Dermis blood vessel endothelial cell (primary cell): ENCODE results near the gene CCDC70. TPM values are rescaled to one million over a fixed set of nuclear protein-coding genes. Genes with fewer than 3 reads are reported as not detected.
A peak's percentile ranks its signal among the peaks of the same experiment; 100 is the strongest.
"Not testable (repeated sequence)": the region's sequence is repeated elsewhere in the genome, so short reads cannot be mapped to it uniquely, and the experiment has no call there.

Experiments
- DNase-seq: peaks from one replicate; pipeline ENCODE4 v3.0.0; 2010
- total RNA-seq: library from RNA; depleted of rRNA; stranded (reverse); fragments of >200 nt; gene quantifications from 2 replicates; pipeline ENCODE4 v1.2.3, GENCODE V29; 2014

CCDC70 gene
- total RNA-seq, 1 donor from 2014 or later = not detected

DNA sequence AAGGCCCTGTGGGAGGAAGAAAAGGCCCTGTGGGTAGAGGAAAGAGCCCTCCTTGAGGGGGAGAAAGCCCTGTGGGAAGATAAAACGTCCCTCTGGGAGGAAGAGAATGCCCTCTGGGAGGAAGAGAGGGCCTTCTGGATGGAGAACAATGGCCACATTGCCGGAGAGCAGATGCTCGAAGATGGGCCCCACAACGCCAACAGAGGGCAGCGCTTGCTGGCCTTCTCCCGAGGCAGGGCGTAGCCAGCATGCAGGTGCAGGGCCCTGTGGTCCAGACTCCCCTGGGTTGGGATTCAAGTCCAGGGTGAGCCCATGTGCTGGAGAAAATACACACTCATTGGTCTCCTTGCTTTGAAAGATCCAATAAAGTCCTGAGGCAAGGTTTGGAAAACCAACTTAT is 4.1 kb downstream of the CCDC70 start:
- DNase-seq = no peak

DNA sequence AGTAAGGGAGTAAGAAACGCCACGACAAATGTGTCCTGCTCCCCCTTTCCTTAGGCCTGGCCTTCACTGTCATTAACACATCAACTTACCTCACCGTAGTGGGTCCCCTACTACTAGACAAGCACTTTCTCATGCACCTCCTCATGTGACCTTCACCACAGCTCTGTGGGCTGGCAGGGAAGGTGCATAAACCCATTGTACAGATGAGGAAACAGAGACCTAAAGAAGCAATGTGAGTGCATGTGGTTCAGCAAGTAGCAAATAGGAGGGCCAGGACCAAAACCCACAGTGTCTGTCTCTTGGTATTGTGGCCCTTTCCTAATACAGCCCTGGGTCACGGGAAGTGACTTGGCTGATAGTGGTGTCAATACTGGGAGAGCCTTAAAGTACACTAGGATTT is 5.3 kb downstream of the CCDC70 start:
- DNase-seq = no peak

DNA sequence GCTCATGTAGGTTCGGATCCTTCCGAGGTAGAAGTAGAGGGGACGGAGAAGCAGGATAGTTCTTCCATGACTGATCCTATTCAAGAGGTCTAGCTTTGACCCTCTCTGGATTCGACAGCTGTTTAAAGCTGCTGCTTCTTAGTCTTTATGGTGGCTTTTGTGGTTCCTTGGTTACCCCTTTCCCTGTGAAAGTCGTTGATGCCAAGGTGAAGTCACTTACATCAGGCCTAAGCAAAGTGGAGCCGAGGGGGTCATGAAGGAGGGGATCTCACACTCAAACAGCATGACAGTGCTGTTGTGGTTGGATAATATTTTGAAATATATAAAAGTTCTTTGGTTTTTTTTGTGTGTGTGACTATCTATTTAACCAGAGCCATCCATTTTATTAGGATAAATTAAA is 8.1 kb downstream of the CCDC70 start:
- DNase-seq = no peak

DNA sequence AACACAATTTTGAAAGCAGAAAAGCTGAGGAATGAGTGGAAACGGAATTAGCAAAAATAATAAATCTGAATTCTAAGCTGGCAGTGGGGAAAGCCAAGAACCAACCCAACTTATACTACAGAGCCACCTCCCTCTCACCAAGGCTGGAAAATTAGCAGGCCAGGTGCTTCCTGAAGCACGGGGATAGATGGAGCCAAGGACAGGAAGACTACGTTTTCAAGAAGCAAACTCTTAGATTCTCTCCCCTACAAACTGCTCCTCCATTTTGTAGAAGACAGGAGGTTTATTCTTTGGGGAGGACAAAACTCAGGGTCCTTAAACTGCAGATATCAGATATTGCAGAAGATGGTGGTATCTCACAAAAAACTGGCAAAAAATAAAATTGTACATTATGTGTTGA is 8.8 kb downstream of the CCDC70 start:
- no peak for DNase-seq

DNA sequence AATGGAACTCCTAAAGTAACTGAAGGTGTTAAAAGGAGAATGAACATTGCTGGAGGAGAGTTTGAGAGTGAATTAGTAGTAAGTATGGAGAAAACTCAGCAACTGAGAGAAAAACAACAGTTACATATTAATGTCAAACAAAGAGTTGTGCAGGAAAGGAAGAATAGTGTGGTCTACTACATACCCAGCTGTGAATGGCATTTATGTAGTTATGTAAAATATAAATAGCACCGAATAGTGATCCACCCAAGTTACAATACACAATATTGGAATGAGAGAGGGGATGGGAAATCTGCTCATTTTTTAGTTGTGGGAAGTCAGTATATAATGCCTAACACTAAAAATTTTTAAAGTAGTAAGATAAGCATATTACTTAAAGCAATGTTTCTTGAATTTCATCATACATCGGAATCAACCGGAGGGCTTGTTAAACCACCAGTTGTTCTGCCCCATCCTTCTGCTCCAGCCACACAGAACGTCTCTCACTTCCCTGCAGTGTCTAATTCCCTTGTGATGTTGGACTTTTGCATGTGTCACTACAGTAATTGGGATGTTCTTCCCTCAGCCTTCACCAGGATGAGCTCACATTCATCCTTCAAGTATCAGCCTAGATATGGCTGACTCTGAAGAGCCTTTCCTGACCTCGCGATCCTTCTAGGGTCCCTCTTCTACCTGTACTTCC is 11.5 kb downstream of the CCDC70 start:
- no peak for DNase-seq

DNA sequence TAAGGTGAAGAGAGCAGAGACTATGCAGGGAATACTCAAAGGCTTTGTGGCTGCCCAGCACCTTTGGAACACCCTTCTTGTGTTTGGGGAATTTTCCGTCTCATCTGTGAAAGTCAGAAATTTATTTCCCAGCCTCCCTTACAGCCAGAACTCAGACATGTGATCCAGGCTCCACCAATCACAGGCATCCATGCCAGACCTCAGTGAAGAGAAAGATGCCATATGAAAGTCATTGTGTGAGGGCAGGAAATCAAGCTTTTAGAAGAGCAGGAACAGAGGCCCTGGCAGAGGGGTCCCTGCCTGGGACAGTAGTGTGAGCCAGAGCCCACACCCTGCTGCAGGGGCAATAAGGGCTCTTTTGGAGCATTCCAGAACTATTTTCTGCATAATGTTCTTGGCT is 12.1 kb downstream of the CCDC70 start:
- DNase-seq = no peak

DNA sequence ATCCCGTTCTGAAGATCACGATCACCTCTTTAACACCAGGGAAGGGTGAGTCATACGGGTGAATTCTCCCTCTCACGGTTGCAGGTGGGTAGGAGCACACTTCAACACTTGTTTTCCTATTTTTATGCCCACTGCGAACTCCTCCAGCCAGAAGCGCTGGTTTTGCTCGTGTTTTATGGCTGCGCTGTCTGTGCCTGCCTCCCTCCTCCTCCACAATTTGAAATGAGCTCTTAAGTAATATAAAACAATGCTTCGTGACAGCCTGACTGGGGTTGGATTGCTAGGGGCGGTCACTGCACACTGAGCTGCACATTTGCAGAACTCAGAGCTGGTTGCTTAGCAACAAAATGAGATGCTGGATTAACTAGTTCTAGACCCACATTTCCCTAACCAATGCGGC is 12.9 kb downstream of the CCDC70 start:
- no peak for DNase-seq

DNA sequence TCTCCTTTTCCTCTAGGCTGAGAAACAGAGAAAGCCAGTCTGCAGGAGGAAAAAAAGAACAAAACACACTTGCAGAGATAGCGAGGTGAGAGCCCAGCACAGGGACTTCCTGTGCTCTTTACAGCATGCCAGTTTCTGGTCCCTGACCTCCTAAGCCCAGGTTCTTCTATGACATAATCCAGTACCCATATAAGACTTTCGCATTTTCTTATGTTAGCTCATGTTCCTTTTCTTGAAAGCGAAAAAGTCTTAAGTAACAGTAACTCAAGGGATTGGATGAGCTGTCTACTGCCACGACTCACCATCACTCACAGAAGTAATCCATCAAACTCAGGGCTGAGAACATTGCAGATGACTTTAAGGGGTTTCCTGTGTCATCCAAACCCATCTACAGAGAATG is 17.4 kb downstream of the CCDC70 start:
- no peak for DNase-seq

DNA sequence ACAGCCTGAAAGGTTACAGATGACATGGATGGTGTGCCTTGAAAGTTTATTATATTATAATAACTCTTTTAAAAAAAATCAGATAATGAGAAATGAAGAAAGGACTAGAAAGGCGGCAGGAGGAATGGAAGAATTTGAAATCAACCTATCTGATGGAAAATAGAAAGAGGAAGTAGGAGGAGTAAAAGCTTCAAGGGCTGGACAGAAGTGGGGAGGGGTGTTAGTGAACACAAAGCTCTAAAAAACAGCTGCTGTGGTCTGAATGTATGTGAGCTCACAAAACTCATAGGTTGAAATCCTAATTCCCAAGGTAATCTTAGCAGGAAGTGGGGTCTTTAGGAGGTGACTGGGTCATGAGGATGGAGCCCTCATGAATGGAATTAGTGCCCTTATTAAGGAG is 19.5 kb downstream of the CCDC70 start:
- DNase-seq = no peak

DNA sequence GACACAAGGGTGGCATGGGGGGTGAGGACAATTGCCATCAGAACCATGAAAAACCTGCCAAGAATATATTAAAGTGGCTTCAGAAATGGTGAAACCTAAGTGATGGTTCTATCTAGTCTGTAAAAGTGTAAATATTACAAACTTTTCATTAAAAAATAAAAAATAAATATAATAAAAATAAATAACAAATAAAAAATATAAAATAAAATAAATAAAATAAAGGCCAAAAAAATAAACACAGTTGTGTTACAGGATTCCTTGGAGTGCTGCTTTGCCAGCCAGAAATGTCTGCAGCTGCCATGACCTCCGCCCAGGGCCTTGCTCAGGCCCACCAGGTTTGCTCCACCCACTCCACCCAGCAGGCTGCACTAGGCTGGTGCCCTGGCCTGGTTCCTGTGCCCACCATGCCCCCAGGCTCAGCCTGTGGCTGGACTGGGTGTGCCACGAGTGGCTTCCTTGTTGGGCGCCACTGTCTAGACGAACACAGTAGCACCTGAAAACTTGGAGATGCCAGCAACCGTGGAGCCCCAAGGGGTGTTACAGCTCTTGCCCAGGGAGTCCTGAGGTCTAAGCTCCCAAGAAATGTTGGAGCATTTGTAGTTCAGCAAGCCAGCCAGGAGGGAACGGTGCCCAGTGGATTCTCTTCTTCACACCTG is 20.9 kb downstream of the CCDC70 start:
- DNase-seq = no peak

DNA sequence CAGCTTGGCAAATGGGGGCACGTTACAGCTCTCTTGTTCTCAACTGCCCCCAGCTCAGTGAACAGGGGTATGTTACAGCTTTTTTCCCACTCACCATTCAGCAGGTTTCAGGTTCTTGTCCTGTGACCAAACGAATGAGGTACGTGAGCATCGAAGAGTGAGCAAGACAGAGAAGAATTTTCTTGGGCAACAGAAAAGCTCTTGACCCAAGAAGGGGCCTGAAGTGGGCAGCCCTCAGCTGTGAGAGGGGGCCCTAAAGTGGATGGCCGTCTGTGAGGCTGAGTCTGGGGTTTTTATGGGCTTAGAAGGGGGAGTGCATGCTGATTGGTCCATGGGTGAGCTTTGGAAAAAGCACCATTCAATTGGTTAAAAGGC is 21.4 kb downstream of the CCDC70 start:
- no peak for DNase-seq

DNA sequence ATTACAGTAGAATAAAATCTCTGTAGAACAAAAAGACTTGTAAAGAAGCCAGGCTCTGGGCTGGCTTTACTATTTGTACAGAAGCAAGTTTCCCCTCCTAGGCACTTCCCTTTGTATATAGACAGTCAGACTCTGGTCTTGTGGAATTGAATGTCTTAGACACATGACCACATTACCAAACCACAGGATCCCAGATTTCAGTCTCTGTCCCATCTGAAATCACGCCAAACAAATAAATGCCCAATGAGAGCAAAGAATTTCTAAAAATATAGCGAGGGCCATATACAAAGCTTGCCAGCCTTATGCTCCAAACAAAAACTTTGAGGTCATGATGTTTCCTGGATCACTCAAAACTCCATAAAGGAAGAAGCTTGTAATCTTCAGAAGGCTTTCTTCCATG is 23.9 kb downstream of the CCDC70 start:
- no peak for DNase-seq

DNA sequence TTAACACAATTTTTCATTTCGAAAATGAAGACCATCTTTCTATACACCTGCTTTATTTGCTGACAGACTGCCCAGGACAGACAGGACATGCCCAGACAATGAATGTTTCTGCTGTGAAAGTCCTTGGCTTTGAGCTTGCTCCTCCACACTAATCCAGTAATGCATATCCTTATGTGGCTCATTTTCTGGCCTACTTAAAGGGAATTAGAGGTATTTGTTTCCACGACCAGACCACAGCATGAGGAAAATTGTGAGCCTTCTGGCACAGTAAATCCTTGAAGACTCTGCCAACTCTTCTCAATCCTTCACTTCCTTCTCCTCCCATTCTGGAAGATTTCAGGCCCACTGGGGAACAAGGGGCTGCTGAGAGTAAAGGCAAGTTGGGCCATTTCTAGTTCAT is 25.7 kb downstream of the CCDC70 start:
- no peak for DNase-seq

DNA sequence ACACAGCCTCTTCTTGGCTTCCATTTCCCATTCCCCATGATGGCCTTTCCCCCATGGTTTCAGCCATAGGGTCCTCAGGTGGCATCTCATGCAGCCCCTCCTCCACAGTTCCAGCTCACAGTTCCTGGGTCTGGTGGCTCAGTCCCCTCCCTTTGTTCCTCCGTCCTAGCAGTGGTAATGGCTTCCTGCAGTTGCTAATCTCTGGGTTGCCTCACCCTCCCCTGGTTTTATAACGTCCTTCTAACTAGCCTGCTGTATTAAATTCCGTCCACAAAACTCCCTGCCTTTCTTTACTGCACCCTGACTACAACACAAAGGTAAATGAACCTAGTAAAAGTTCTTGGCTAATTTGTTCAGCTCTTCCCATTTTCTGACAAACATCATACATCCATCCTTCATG is 30.9 kb downstream of the CCDC70 start:
- no peak for DNase-seq

DNA sequence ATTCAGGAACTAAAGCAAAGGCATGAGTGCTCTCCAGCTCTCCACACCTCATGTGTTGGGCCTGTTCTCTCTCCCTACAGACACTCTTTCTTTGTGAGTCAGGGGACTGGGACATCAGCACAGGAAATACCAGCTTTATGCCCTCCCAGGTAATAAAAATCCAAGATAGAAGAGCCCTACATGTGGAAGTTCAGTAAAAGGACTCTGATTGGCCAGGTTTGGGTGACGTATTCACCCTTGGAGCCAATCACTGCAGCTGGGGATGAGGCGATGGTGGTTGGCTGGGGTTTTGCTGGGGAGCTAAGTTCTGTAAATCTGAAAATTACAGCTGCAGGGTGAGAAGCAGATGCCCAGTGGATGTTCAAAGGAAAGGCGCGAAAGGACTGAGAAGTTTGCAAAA is 32.5 kb downstream of the CCDC70 start:
- no peak for DNase-seq

DNA sequence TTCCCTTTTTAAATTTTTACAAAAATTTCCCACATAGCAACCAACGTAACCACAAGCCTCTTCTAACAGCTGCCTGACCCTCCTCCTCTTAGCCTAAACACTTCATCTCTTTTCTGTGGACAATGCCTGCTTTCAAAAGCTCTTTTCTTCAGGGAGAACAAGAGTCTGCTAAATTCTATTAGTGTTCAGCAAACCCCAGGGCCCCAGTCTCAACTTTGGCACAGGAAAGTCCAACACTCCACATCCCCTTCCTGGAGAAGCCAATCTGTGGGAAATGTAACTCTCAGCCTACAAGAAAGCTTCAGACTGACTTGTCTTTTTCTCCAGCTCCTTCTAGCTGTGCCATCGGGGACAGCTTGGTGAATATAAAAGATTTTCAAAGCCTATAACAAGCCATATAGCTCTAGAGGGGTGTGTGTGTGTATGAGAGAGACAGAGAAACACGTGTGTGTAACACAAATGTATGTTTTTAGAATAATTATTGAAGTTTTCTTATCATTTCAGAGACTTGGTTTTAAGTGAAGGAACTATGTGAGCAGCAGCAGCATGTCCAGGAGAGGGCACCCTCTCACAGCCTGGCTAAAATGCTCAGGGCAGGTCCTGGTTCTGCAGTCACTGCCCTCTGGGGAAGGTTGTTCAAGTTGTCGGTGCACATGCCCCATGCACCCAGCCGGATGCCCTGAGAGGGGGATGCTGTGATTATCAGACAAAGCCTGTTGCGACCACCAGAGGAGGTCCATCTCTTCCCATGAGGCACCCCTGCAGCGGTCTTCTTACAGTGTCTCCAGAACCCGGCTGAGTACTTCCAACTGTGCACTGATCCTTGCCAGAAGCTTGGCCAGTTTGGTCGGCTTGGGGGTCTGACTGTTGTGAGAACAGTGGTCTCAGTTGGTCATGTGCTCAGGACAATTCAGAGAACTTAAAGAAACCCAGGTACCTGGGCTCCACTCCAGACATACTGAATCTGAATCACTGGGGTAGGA is 34.4 kb downstream of the CCDC70 start:
- peak; percentile 80 for DNase-seq

DNA sequence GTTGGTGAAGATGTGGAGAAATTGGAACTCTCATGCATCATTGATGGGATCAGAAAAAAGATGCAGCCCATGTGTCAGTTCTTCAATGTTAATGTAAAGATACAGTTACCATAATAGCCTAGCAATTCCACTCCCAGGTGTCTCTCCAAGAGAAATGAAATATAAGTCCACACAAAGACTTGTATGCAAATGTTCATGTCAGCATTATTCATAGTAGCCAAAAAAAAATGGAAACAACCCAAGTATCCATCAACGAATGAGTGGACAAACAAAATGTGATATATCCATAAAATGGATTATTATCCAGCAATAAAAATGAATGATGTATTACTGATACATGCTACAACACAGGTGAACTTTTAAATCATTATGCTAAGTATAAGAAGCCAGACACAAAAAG is 38.7 kb downstream of the CCDC70 start:
- no peak for DNase-seq

DNA sequence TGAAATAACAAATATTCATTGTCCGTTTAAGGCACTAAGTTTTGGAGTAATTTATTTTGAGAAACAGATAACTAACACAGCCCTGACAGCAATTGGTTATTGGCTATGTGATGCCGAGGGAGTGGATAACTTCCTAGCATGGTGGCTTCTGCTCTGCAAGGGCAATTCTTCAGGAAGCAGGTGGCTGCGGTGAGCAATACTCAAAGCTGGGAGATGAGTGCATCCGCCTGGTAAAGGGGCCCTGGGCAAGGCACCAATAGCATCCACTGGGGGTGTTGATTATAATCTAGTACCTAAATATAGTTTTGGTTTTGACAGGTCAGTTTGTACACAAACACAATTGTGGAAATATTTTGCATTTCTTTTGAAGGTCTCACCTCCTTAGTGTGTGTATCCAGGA is 41.0 kb downstream of the CCDC70 start:
- no peak for DNase-seq

DNA sequence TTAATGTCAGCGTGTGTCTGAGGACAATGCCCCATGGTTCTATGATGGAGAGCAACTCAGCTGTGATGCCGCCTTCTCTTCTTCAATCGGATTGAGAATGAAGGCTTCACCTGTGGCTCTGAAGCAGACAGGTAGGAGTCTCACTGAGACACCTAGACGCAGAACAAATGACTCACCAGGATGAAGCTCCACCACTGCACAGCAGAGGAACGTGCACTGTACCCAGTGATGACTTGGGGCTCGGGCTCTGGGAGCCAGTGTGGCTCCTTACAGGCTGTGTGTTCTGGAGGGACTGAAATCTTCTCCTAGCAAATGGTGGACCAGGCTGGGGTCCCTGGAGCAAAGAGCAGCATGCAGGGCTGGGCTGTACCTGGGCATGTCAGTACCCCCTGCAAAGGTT is 44.0 kb downstream of the CCDC70 start:
- no peak for DNase-seq

DNA sequence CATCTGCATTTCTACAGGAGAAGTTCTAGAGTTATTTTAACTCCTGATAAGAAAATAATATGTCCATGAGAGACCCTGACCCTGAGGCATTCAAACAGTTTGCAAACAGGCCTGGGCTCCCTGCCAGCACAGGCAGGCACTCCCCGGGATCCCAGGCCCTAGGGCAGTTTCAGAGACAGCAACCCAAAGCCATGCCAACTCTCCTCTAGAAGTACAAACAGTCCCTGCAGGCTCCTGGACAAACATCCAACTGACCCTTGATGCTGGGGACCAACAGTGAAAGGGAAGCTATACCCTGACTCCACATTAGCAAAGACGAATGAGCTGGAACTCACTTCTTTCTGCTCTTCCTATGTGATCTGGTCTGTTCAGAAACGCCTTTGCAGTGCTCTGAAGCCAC is 44.8 kb downstream of the CCDC70 start:
- no peak for DNase-seq

DNA sequence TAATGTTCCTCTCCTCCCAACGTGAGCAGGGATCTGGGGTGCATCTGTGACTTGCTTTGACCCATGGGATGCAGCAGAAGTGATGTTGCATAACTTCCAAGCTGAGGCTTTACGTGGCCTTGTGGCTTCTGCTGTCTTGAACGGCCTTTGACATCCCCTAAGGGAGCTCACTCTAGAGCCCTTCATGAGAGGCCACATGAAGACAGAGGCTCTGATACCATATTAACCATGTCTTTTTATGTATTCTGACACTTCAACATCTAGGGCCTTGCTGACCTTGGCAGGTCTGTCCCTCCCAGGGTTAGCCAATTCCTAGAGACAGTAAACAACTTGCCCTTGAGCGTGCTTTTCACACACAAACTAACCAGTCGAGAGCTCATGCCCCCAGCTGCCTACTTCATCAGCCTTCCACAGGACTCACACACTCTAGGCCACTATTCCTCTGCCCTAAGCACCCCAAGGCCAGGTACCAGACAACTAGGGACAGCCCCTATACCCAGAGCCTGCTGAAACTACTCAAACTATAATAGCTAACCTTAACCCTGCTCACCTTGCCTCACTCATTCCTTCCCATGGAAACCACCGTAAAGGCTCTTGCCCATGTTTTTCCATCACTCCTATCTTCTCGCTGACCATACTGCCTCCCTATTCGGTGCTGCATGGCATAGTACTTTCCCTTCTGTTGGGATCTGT is 45.4 kb downstream of the CCDC70 start:
- DNase-seq = no peak

DNA sequence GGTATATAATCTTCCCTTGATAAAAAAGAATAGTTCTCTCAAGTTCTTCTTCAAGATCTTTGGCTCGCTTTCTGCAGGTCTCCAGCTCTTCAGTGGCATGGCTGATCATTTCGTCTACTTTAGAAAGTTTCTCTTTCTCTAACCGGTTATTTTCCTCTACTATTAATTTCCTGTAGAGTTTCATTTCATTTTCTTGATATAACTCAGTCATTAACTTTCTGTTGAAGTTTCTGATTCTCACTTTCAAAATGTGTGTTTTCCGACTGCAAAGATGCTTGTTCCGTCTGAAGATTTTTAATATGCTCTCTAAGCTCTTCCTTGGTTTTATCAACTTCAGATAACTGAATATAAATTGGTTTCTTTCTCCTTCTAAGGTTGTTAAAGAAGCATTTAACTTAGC is 47.5 kb downstream of the CCDC70 start:
- not testable (repeated sequence) for DNase-seq

DNA sequence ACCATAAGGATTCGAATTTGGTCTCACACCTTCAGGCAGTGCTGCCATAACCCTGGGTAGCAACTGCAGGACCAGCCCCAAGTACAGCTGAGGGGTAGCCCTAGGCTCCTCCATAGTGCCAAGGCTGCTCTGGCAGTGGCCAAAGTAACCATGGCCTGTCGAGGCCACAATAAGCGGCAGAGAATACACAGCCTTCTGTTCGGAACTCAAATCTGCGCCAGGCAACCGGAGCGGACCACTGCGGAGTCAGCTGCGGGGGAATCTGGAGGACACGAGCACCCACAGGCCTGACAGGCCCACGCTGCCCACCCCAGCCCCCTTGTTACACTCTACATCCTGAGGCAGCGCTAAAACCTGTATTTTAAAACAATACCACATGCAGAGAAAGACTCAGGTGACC is 48.7 kb downstream of the CCDC70 start:
- no peak for DNase-seq
